CD4-positive, CD25-positive, alpha-beta regulatory T cell (primary cell): ENCODE results near the gene SCN8A. TPM values are rescaled to one million over a fixed set of nuclear protein-coding genes. Genes with fewer than 3 reads are reported as not detected.
A peak's percentile ranks its signal among the peaks of the same experiment; 100 is the strongest.

Experiments used
- ATAC-seq, 2 donors: fragments of 150-1000 bp; cut with Tn5 transposase; one replicate each; pipeline ENCODE4 v1.10.0; 2021; ENCODE audit warnings: low read depth in 2 of 2, moderate number of reproducible peaks in 2 of 2, moderate library complexity in 1 of 2
- DNase-seq, 3 donors: peaks; one replicate each; pipeline versions ENCODE4 v3.0.0 to v3.0.0-alpha.2; 2012 to 2022; ENCODE audit warnings: mixed read lengths in 1 of 3
- H3K27ac ChIP-seq: one replicate; pipeline ENCODE4 v1.7.0; 2013; ENCODE audit warnings: mild to moderate bottlenecking, low read length; ENCODE audit not compliant: insufficient read depth, poor library complexity, severe bottlenecking
- H3K27me3 ChIP-seq: one replicate; pipeline ENCODE4 v1.7.0; 2013; ENCODE audit warnings: low read length; ENCODE audit not compliant: control insufficient read depth, insufficient read depth
- H3K36me3 ChIP-seq: one replicate; pipeline ENCODE4 v1.7.0; 2013; ENCODE audit warnings: mild to moderate bottlenecking, low read length, moderate library complexity; ENCODE audit not compliant: control insufficient read depth, insufficient read depth
- H3K4me1 ChIP-seq: 2 replicates; pipeline ENCODE4 v1.7.0; 2013; ENCODE audit warnings: mild to moderate bottlenecking, low read length; ENCODE audit not compliant: insufficient read depth, control insufficient read depth, poor library complexity, severe bottlenecking
- H3K4me3 ChIP-seq: one replicate; pipeline ENCODE4 v1.7.0; 2013; ENCODE audit warnings: low read depth, mild to moderate bottlenecking, low read length, moderate library complexity
- H3K9me3 ChIP-seq, 2 experiments: 1 replicate in 1 of 2; 2 replicates in 1 of 2; pipeline ENCODE4 v1.7.0; 2013; ENCODE audit warnings: low read length in 2 of 2, mild to moderate bottlenecking in 1 of 2, moderate library complexity in 1 of 2; ENCODE audit not compliant: control insufficient read depth in 2 of 2
- H3K27ac Mint-ChIP-seq, 3 donors: one replicate each; pipeline ENCODE4 v1.8.0; 2020 to 2022; ENCODE audit warnings: mild to moderate bottlenecking in 3 of 3, mixed read lengths in 3 of 3, moderate library complexity in 2 of 3
- H3K27me3 Mint-ChIP-seq: one replicate; pipeline ENCODE4 v1.8.0; 2022; ENCODE audit warnings: mild to moderate bottlenecking, mixed read lengths
- H3K36me3 Mint-ChIP-seq: one replicate; pipeline ENCODE4 v1.8.0; 2020; ENCODE audit warnings: mixed read lengths
- H3K4me1 Mint-ChIP-seq, 4 donors: one replicate each; pipeline ENCODE4 v1.8.0; 2020 to 2022; ENCODE audit warnings: mixed read lengths in 4 of 4, mild to moderate bottlenecking in 1 of 4
- H3K4me3 Mint-ChIP-seq, 4 donors: one replicate each; pipeline ENCODE4 v1.8.0; 2020 to 2022; ENCODE audit warnings: mild to moderate bottlenecking in 4 of 4, mixed read lengths in 4 of 4, moderate library complexity in 3 of 4
- H3K9me3 Mint-ChIP-seq, 7 donors: one replicate each; pipeline ENCODE4 v1.8.0; 2020 to 2022; ENCODE audit warnings: mixed read lengths in 7 of 7, mild to moderate bottlenecking in 3 of 7, moderate library complexity in 2 of 7
- polyA plus RNA-seq, 4 donors: library from polyadenylated mRNA; unstranded; fragments of 300-500 nt; fragmentation: Illumina TruSeq; gene quantifications; one replicate each; pipeline ENCODE4 v1.2.3, GENCODE V29; 2021
- total RNA-seq: library from RNA; stranded (reverse); gene quantifications from one replicate; pipeline ENCODE4 v1.2.3, GENCODE V29; 2022

SCN8A gene
- total and polyA plus RNA-seq, 5 donors from 2014 or later = 0.30 to 1.1 (median 0.61) TPM

GRCh38 chr12:51699219-51699618 is 108.2 kb downstream of the SCN8A start:
- Mint-ChIP-seq H3K4me1 (no peaks in the 10 kb centered on the region), H3K36me3 (no peaks in the 10 kb centered on the region), H3K27ac (no peak overlapping the region), H3K9me3 (no peaks in the 10 kb centered on the region), H3K27me3 (peaks cover 19% of the 10 kb centered on the region), H3K4me3 (no peak overlapping the region)
- Histone ChIP-seq H3K9me3 (no peaks in the 10 kb centered on the region), H3K4me1 (no peaks in the 10 kb centered on the region), H3K4me3 (no peak overlapping the region), H3K27me3 (peaks cover 4% of the 10 kb centered on the region), H3K36me3 (no peaks in the 10 kb centered on the region), H3K27ac (no peak overlapping the region)
- ATAC-seq = no peak
- DNase-seq = no peak

GRCh38 chr12:51700887-51701286 is 109.9 kb downstream of the SCN8A start:
- no peak for DNase-seq
- no peaks in the 10 kb centered on the region for H3K9me3 ChIP-seq
- H3K4me1 Mint-ChIP-seq = no peaks in the 10 kb centered on the region
- no peak overlapping the region for H3K4me3 Mint-ChIP-seq
- no peaks in the 10 kb centered on the region for H3K36me3 ChIP-seq
- H3K4me3 ChIP-seq = no peak overlapping the region
- no peak for ATAC-seq
- H3K27me3 Mint-ChIP-seq = peaks cover 16% of the 10 kb centered on the region
- H3K4me1 ChIP-seq = no peaks in the 10 kb centered on the region
- no peaks in the 10 kb centered on the region for H3K9me3 Mint-ChIP-seq
- H3K27ac Mint-ChIP-seq = no peak overlapping the region
- H3K27me3 ChIP-seq = no peaks in the 10 kb centered on the region
- no peak overlapping the region for H3K27ac ChIP-seq
- no peaks in the 10 kb centered on the region for H3K36me3 Mint-ChIP-seq

- no peaks in the 10 kb centered on the region for H3K4me1 ChIP-seq
- no peak overlapping the region for H3K27ac Mint-ChIP-seq
- ATAC-seq (no peak), DNase-seq (no peak)
- H3K27me3 ChIP-seq = peaks cover 2% of the 10 kb centered on the region
- H3K36me3 Mint-ChIP-seq = no peaks in the 10 kb centered on the region
- no peaks in the 10 kb centered on the region for H3K9me3 Mint-ChIP-seq
- no peak overlapping the region for H3K4me3 Mint-ChIP-seq
- H3K4me3 ChIP-seq = no peak overlapping the region
- peaks cover 15% of the 10 kb centered on the region for H3K27me3 Mint-ChIP-seq
- H3K27ac ChIP-seq = no peak overlapping the region
- no peaks in the 10 kb centered on the region for H3K4me1 Mint-ChIP-seq
- no peaks in the 10 kb centered on the region for H3K9me3 ChIP-seq
- H3K36me3 ChIP-seq = no peaks in the 10 kb centered on the region
Measured at GRCh38 chr12:51702587-51702986, 111.6 kb downstream of the SCN8A start.

GRCh38 chr12:51705450-51705849 is 114.4 kb downstream of the SCN8A start:
- Histone ChIP-seq H3K27ac (no peak overlapping the region), H3K9me3 (no peaks in the 10 kb centered on the region), H3K4me3 (no peak overlapping the region), H3K4me1 (no peaks in the 10 kb centered on the region), H3K27me3 (peaks cover 2% of the 10 kb centered on the region), H3K36me3 (no peaks in the 10 kb centered on the region)
- Mint-ChIP-seq H3K27me3 (peaks cover 11% of the 10 kb centered on the region), H3K9me3 (no peaks in the 10 kb centered on the region), H3K4me3 (no peak overlapping the region), H3K4me1 (no peaks in the 10 kb centered on the region), H3K27ac (no peak overlapping the region), H3K36me3 (no peaks in the 10 kb centered on the region)
- ATAC-seq = no peak
- DNase-seq = no peak

- H3K4me3 ChIP-seq = no peak overlapping the region
- Mint-ChIP-seq H3K4me3 (no peak overlapping the region), H3K27ac (no peak overlapping the region), H3K36me3 (no peaks in the 10 kb centered on the region), H3K27me3 (peaks cover 7% of the 10 kb centered on the region), H3K9me3 (no peaks in the 10 kb centered on the region), H3K4me1 (no peaks in the 10 kb centered on the region)
- DNase-seq (no peak), ATAC-seq (no peak)
- H3K9me3 ChIP-seq = no peaks in the 10 kb centered on the region
- no peaks in the 10 kb centered on the region for H3K4me1 ChIP-seq
- H3K36me3 ChIP-seq = no peaks in the 10 kb centered on the region
- H3K27me3 ChIP-seq = peaks cover 2% of the 10 kb centered on the region
- H3K27ac ChIP-seq = no peak overlapping the region
Measured at GRCh38 chr12:51706206-51706605, 115.2 kb downstream of the SCN8A start.

- Mint-ChIP-seq H3K4me1 (no peaks in the 10 kb centered on the region), H3K27ac (no peak overlapping the region), H3K36me3 (no peaks in the 10 kb centered on the region), H3K4me3 (no peak overlapping the region), H3K27me3 (peaks cover 13% of the 10 kb centered on the region), H3K9me3 (no peaks in the 10 kb centered on the region)
- ATAC-seq (no peak), DNase-seq (no peak)
- H3K4me1 ChIP-seq = no peaks in the 10 kb centered on the region
- no peak overlapping the region for H3K27ac ChIP-seq
- H3K36me3 ChIP-seq = no peaks in the 10 kb centered on the region
- H3K4me3 ChIP-seq = no peak overlapping the region
- H3K9me3 ChIP-seq = no peaks in the 10 kb centered on the region
- H3K27me3 ChIP-seq = peaks cover 2% of the 10 kb centered on the region
Measured at GRCh38 chr12:51714666-51715065, 123.6 kb downstream of the SCN8A start.

GRCh38 chr12:51717326-51717925 is 126.4 kb downstream of the SCN8A start:
- no peaks in the 10 kb centered on the region for H3K36me3 Mint-ChIP-seq
- no peak overlapping the region for H3K4me3 Mint-ChIP-seq
- no peak for ATAC-seq
- H3K9me3 Mint-ChIP-seq = no peaks in the 10 kb centered on the region
- H3K4me3 ChIP-seq = no peak overlapping the region
- no peak overlapping the region for H3K27ac Mint-ChIP-seq
- H3K36me3 ChIP-seq = no peaks in the 10 kb centered on the region
- H3K27me3 Mint-ChIP-seq = peaks cover 28% of the 10 kb centered on the region
- H3K4me1 ChIP-seq = peaks cover 4% of the 10 kb centered on the region
- H3K27me3 ChIP-seq = peaks cover 6% of the 10 kb centered on the region
- no peak for DNase-seq
- no peaks in the 10 kb centered on the region for H3K9me3 ChIP-seq
- H3K4me1 Mint-ChIP-seq = peaks cover 0 to 12% (median 3%) of the 10 kb centered on the region in 4 donors
- H3K27ac ChIP-seq = no peak overlapping the region

- peaks cover 4% of the 10 kb centered on the region for H3K4me1 ChIP-seq
- H3K9me3 ChIP-seq = no peaks in the 10 kb centered on the region
- no peaks in the 10 kb centered on the region for H3K36me3 ChIP-seq
- Mint-ChIP-seq H3K4me1 (peaks cover 0 to 12% (median 3%) of the 10 kb centered on the region in 4 donors), H3K4me3 (peak overlapping the region in 2 of 4 donors; percentile 46 to 73), H3K36me3 (no peaks in the 10 kb centered on the region), H3K27ac (no peak overlapping the region), H3K9me3 (peaks cover 0 to 2% (median 0%) of the 10 kb centered on the region in 7 donors), H3K27me3 (peaks cover 43% of the 10 kb centered on the region)
- DNase-seq = peak; percentile 1 to 21 (median 13)
- no peak overlapping the region for H3K4me3 ChIP-seq
- peak; percentile 74 to 79 for ATAC-seq
- no peak overlapping the region for H3K27ac ChIP-seq
- peaks cover 7% of the 10 kb centered on the region for H3K27me3 ChIP-seq
Measured at GRCh38 chr12:51721282-51721940, 130.4 kb downstream of the SCN8A start.
